WTC11 (cell line): ENCODE measurements around the gene EPN2. TPM values are rescaled to one million over a fixed set of nuclear protein-coding genes. Genes with fewer than 3 reads are reported as not detected.

ENCODE experiments used
- ATAC-seq: fragments of 200-7000 bp; cut with Tn5 transposase; 2 replicates; pipeline ENCODE4 v1.10.0; 2021; ENCODE audit warnings: mild to moderate bottlenecking, moderate library complexity
- CTCF ChIA-PET: fragments of 300-600 bp; sonication (Branson Sonifier 250); formaldehyde crosslinking; loops from one replicate; lab custom pipeline; 2021; ENCODE audit warnings: antibody characterized with exemption; lab: Charles Lee
- POLR2A ChIA-PET: fragments of 350-600 bp; sonication (Branson Sonifier 250); formaldehyde crosslinking; loops from one replicate; lab custom pipeline; 2021; ENCODE audit warnings: antibody characterized with exemption; lab: Charles Lee
- DNase-seq: peaks from one replicate; pipeline ENCODE4 v3.0.0; 2021; ENCODE audit warnings: low spot score
- H3K27ac Mint-ChIP-seq: 2 replicates; pipeline ENCODE4 v1.8.0; 2021; ENCODE audit warnings: mixed read lengths
- H3K27me3 Mint-ChIP-seq: 2 replicates; pipeline ENCODE4 v1.8.0; 2021; ENCODE audit warnings: low read depth, mild to moderate bottlenecking, moderate library complexity, mixed read lengths
- H3K36me3 Mint-ChIP-seq: 2 replicates; pipeline ENCODE4 v1.8.0; 2021; ENCODE audit warnings: mixed read lengths
- H3K4me1 Mint-ChIP-seq: 2 replicates; pipeline ENCODE4 v1.8.0; 2022; ENCODE audit warnings: mixed read lengths
- H3K4me3 Mint-ChIP-seq: 2 replicates; pipeline ENCODE4 v1.8.0; 2021; ENCODE audit warnings: mild to moderate bottlenecking, moderate library complexity, mixed read lengths
- H3K9me3 Mint-ChIP-seq: 2 replicates; pipeline ENCODE4 v1.8.0; 2021; ENCODE audit warnings: mixed read lengths
- ATF2 ChIP-seq: sonication (generic); formaldehyde crosslinking; IDR thresholded peaks from 2 replicates; pipeline ENCODE4 v1.8.1; 2022; ENCODE audit warnings: low read depth, missing genetic modification reagents, borderline replicate concordance
- CDX4 ChIP-seq: fragments of 250-450 bp; sonication (Bioruptor Pico); IDR thresholded peaks from 2 replicates; pipeline ENCODE4 v1.9.0; 2021; ENCODE audit warnings: moderate library complexity, mild to moderate bottlenecking, inconsistent platforms, borderline replicate concordance
- CTCF ChIP-seq: fragments of 200-600 bp; IDR thresholded peaks from 2 replicates; pipeline ENCODE4 v1.8.0; 2022; ENCODE audit warnings: antibody characterized with exemption
- ETV6 ChIP-seq: sonication (generic); formaldehyde crosslinking; IDR thresholded peaks from 2 replicates; pipeline ENCODE4 v1.8.1; 2022; ENCODE audit warnings: mild to moderate bottlenecking, missing genetic modification reagents
- FOXK1 ChIP-seq: sonication (generic); formaldehyde crosslinking; IDR thresholded peaks from 2 replicates; pipeline ENCODE4 v1.8.0; 2022; ENCODE audit warnings: mild to moderate bottlenecking, moderate library complexity, missing genetic modification reagents
- GTF2I ChIP-seq: fragments of 250-450 bp; sonication (Bioruptor Pico); conservative IDR thresholded peaks from 2 replicates; pipeline ENCODE4 v1.4.0; 2021; ENCODE audit warnings: mild to moderate bottlenecking
- NFATC4 ChIP-seq: fragments of 250-450 bp; sonication (Bioruptor Pico); IDR thresholded peaks from 2 replicates; pipeline ENCODE4 v1.9.0; 2021; ENCODE audit warnings: mild to moderate bottlenecking
- NR1H2 ChIP-seq: sonication (generic); formaldehyde crosslinking; IDR thresholded peaks from 2 replicates; pipeline ENCODE4 v1.9.0; 2021; ENCODE audit warnings: mild to moderate bottlenecking, moderate library complexity, missing genetic modification reagents
- NR2C2 ChIP-seq: sonication (generic); formaldehyde crosslinking; IDR thresholded peaks from 2 replicates; pipeline ENCODE4 v1.8.0; 2022; ENCODE audit warnings: mild to moderate bottlenecking, missing genetic modification reagents
- OVOL2 ChIP-seq: fragments of 250-450 bp; sonication (Bioruptor Pico); IDR thresholded peaks from 2 replicates; pipeline ENCODE4 v1.9.0; 2021; ENCODE audit warnings: mild to moderate bottlenecking, borderline replicate concordance
- PRRX2 ChIP-seq: fragments of 250-450 bp; sonication (Bioruptor Pico); IDR thresholded peaks from 2 replicates; pipeline ENCODE4 v1.8.0; 2021; ENCODE audit warnings: mild to moderate bottlenecking
- RELA ChIP-seq: sonication (generic); formaldehyde crosslinking; IDR thresholded peaks from 2 replicates; pipeline ENCODE4 v1.8.1; 2022; ENCODE audit warnings: missing genetic modification reagents, mild to moderate bottlenecking, borderline replicate concordance
- SMAD3 ChIP-seq: sonication (generic); formaldehyde crosslinking; IDR thresholded peaks from 2 replicates; pipeline ENCODE4 v1.8.0; 2022; ENCODE audit warnings: missing genetic modification reagents, mild to moderate bottlenecking, borderline replicate concordance
- SMAD4 ChIP-seq: sonication (generic); formaldehyde crosslinking; IDR thresholded peaks from 2 replicates; pipeline ENCODE4 v1.8.0; 2022; ENCODE audit warnings: mild to moderate bottlenecking, missing genetic modification reagents
- STAT6 ChIP-seq: sonication (generic); formaldehyde crosslinking; conservative IDR thresholded peaks from 2 replicates; pipeline ENCODE4 v1.8.1; 2023; ENCODE audit warnings: mild to moderate bottlenecking, low read depth, missing genetic modification reagents, moderate library complexity
- USF1 ChIP-seq: sonication (generic); formaldehyde crosslinking; IDR thresholded peaks from 2 replicates; pipeline ENCODE4 v1.8.0; 2022; ENCODE audit warnings: mild to moderate bottlenecking, missing genetic modification reagents
- USF2 ChIP-seq: sonication (generic); formaldehyde crosslinking; IDR thresholded peaks from 2 replicates; pipeline ENCODE4 v1.8.1; 2023; ENCODE audit warnings: mild to moderate bottlenecking, missing genetic modification reagents, moderate library complexity
- ZNF416 ChIP-seq: fragments of 250-450 bp; sonication (Bioruptor Pico); IDR thresholded peaks from 2 replicates; pipeline ENCODE4 v1.9.0; 2021; ENCODE audit warnings: mild to moderate bottlenecking, inconsistent platforms
- ZNF532 ChIP-seq: fragments of 250-450 bp; sonication (Bioruptor Pico); IDR thresholded peaks from 2 replicates; pipeline ENCODE4 v1.9.0; 2021; ENCODE audit warnings: mild to moderate bottlenecking, borderline replicate concordance
- total RNA-seq: library from RNA; stranded (reverse); gene quantifications from 3 replicates; pipeline ENCODE4 v1.2.3, GENCODE V29; 2021

EPN2 gene
- total RNA-seq, 1 experiment from 2014 or later, result 48.8 TPM

GRCh38 chr17:19242323-19242722 is 5.2 kb downstream of the EPN2 start:
- H3K27ac Mint-ChIP-seq, result peak overlapping the region; percentile 63
- peaks cover 44% of the 10 kb centered on the region for H3K4me1 Mint-ChIP-seq
- ChIA-PET POLR2A (no interaction called here), CTCF (interaction anchor here (0.7 kb wide), 1 partner anchor 108 kb away, joined by 4 read pairs; no protein-coding TSS in a partner anchor)
- H3K9me3 Mint-ChIP-seq, result no peaks in the 10 kb centered on the region
- H3K4me3 Mint-ChIP-seq, result no peak overlapping the region
- ATAC-seq, result peak; percentile 12; the same call in 1 of the 2 replicates
- TF ChIP-seq SMAD3 (CRISPR knock-in tag) (no peak), CDX4 (CRISPR knock-in tag) (no peak), GTF2I (no peak), USF1 (CRISPR knock-in tag) (no peak), PRRX2 (CRISPR knock-in tag) (no peak), USF2 (no peak), OVOL2 (CRISPR knock-in tag) (no peak), FOXK1 (CRISPR knock-in tag) (no peak), NR2C2 (no peak), STAT6 (no peak), NFATC4 (CRISPR knock-in tag) (no peak), CTCF (no peak), ZNF416 (CRISPR knock-in tag) (no peak)
- H3K27me3 Mint-ChIP-seq, result no peaks in the 10 kb centered on the region
- DNase-seq, result no peak
- H3K36me3 Mint-ChIP-seq, result peaks cover 7% of the 10 kb centered on the region; the same call in 1 of the 2 replicates

GRCh38 chr17:19242926-19243325 is 5.8 kb downstream of the EPN2 start:
- no peaks in the 10 kb centered on the region for H3K27me3 Mint-ChIP-seq
- H3K27ac Mint-ChIP-seq, result peak overlapping the region; percentile 63
- no peak overlapping the region for H3K4me3 Mint-ChIP-seq
- H3K36me3 Mint-ChIP-seq, result peaks cover 7% of the 10 kb centered on the region; the same call in 1 of the 2 replicates
- no peaks in the 10 kb centered on the region for H3K9me3 Mint-ChIP-seq
- ATAC-seq, result no peak
- CTCF ChIA-PET, result interaction anchor here (0.7 kb wide), 1 partner anchor 107 kb away, joined by 4 read pairs; no protein-coding TSS in a partner anchor
- no peak for DNase-seq
- POLR2A ChIA-PET, result no interaction called here
- peaks cover 50% of the 10 kb centered on the region for H3K4me1 Mint-ChIP-seq
- TF ChIP-seq ZNF416 (CRISPR knock-in tag) (no peak), ETV6 (CRISPR knock-in tag) (no peak), ATF2 (no peak), CDX4 (CRISPR knock-in tag) (no peak), RELA (no peak), SMAD4 (CRISPR knock-in tag) (no peak), NR1H2 (no peak), ZNF532 (no peak)
